ENCODE results near the gene CTSO. TPM values are rescaled to one million over a fixed set of nuclear protein-coding genes. Genes with fewer than 3 reads are reported as not detected.

Gene CTSO
- total RNA-seq, 4 donors from 2014 or later: 16.0 to 23.5 (median 20.5) TPM

DNA sequence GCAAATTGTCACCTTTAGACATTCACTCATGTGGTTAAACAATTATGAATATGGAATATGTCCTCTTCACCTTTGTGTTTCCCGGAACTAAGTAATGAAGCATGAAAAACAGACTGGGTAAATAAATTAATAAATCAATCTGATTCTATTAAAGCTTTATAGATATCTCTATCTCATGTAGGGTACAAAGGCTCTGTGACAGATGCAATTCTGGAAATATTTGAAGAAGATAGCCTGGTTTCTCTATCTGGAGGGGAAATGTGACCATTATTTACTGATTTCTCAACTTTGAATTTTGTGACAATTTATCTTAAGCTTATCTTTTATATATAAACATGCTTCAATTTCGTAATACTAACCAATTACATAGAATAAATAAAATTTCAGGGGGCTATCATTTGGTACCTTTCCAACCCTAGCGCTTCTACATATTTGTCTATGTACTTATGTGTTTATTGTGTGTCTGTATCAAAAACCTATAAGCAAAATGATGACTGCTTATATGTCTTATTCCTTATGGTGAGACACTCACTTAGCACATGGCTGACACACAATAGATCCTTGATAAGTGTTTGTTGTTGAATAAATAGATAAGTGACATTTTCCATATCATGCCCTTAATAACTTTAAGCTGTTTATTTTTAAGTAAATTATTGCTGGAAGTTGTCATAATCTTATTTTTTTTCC, 9.9 kb downstream of the CTSO start:
- TF ChIP-seq CTCF (IDR thresholded peaks at IDR 0.05; ENCODE audit: low read depth): no peak

DNA sequence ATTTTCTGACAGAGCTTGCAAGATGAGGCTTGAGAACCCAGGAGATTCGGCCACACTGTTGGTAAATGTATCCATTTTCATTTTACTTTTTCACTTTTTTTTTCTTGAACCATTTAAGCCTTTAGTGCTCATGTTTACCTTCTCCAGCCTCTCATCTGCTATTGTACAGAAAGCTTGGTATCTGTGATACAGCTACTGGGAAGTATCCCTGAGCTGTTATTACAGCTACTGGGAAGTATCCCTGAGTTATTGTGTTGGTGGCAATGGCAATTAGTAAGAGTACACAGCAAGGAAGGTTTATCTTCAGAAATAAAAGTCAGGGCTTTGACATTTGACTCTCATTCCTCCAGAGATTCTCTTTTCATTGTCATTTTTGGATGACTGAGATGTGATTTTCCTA, 11.8 kb downstream of the CTSO start:
- no peak for TF ChIP-seq CTCF (IDR thresholded peaks at IDR 0.05; ENCODE audit: low read depth)

DNA sequence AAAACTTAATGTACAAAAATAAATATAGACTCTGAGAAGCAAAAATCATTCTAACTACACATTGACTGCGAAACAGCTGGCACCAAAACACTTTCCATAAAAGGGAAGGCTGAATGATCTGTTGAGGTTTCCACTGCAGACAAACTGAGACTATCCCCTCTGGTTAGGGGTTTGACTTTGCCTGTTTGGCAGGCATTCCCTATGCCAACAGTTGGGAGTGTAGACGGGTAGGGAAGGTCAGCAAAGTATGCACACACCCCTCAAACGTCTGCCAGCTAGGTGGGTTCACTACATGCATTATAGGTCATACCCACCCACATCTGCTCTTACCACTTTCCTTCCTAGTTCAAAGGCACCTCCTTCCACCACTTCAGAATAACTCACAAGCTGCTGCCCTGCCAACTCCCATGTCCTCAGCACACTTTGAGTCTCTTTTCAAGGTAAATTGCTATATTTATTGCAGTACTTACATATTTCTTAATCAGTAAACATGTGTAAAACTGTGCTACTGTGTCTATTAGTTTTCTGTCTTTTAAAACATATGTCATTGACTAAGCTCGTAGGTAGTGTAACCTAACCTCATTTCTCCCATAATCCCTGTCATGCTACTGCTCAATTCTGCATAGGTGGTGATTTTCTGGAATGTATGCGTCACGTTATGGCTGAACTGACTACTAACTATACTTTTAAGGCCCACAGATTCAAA, 12.4 kb downstream of the CTSO start:
- no peak for TF ChIP-seq CTCF (IDR thresholded peaks at IDR 0.05; ENCODE audit: low read depth)

GRCh38 chr4:155935389-155935986, 18.2 kb downstream of the CTSO start:
- no peak for TF ChIP-seq CTCF (IDR thresholded peaks at IDR 0.05; ENCODE audit: low read depth)

- no peak for TF ChIP-seq CTCF (IDR thresholded peaks at IDR 0.05; ENCODE audit: low read depth)
Observed at GRCh38 chr4:155931634-155932033, 22.0 kb downstream of the CTSO start.

DNA sequence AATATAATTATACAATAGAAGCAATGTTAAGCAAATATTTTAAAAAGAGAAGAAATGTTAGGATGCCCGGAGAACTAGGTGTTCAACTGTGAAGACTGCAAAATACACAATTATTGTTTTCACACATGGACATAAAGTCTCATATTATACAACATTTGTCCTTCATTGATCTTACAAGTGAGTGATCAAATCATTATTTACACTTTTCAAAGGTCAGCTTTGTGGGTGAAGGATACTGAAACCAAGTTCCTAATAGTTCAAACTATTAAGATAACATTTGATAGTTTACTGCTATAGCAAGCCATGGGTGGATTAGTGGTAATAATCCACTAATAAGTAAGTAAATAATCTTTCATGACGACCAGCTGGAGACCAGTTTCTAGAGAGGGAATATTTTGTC, 23.3 kb downstream of the CTSO start:
- TF ChIP-seq CTCF (IDR thresholded peaks at IDR 0.05; ENCODE audit: low read depth): no peak

GRCh38 chr4:155929833-155930232, 23.8 kb downstream of the CTSO start:
- no peak for TF ChIP-seq CTCF (IDR thresholded peaks at IDR 0.05; ENCODE audit: low read depth)
